DOHH2 (cell line): ENCODE measurements around the gene TNFRSF13B.
"Not testable (repeated sequence)": the region's sequence is repeated elsewhere in the genome, so short reads cannot be mapped to it uniquely, and the experiment has no call there.

Experiments
- H3F3A ChIP-seq: fragments of 200-600 bp; sonication (generic), shearing (Covaris generic); 2 replicates; pipeline ENCODE4 v1.6.0; 2016; ENCODE audit warnings: antibody characterized with exemption, mild to moderate bottlenecking; ENCODE audit not compliant: control insufficient read depth, insufficient read depth
- H3K27ac ChIP-seq: fragments of 200-600 bp; sonication (generic); 2 replicates; pipeline ENCODE4 v1.5.1; 2014; ENCODE audit warnings: low read depth, mild to moderate bottlenecking, low read length, moderate library complexity
- H3K27me3 ChIP-seq: fragments of 200-600 bp; sonication (generic); 2 replicates; pipeline ENCODE4 v1.6.1; 2014; ENCODE audit warnings: mild to moderate bottlenecking, low read length, mixed read lengths; ENCODE audit not compliant: control insufficient read depth
- H3K36me3 ChIP-seq: fragments of 200-600 bp; sonication (generic); 2 replicates; pipeline ENCODE4 v1.6.1; 2014; ENCODE audit warnings: mild to moderate bottlenecking, low read length, moderate library complexity, mixed read lengths; ENCODE audit not compliant: control insufficient read depth
- H3K4me1 ChIP-seq: fragments of 200-600 bp; sonication (generic); 2 replicates; pipeline ENCODE4 v1.6.1; 2014; ENCODE audit warnings: mild to moderate bottlenecking, low read length, mixed read lengths; ENCODE audit not compliant: control insufficient read depth
- H3K4me2 ChIP-seq: fragments of 200-600 bp; sonication (generic); 2 replicates; pipeline ENCODE4 v1.6.0; 2014; ENCODE audit warnings: mild to moderate bottlenecking, low read length, moderate library complexity
- H3K4me3 ChIP-seq: fragments of 200-600 bp; sonication (generic); 2 replicates; pipeline ENCODE4 v1.5.1; 2014; ENCODE audit warnings: mild to moderate bottlenecking, low read length, mixed read lengths
- H3K79me2 ChIP-seq: fragments of 200-600 bp; sonication (generic); 2 replicates; pipeline ENCODE4 v1.6.1; 2014; ENCODE audit warnings: mild to moderate bottlenecking, low read length, mixed read lengths; ENCODE audit not compliant: control insufficient read depth
- H3K9me2 ChIP-seq: fragments of 200-600 bp; sonication (generic); replicated peaks from 2 replicates; pipeline ENCODE4 v1.6.1; 2014; ENCODE audit warnings: mild to moderate bottlenecking, low read length, mixed read lengths; ENCODE audit not compliant: control insufficient read depth
- H3K9me3 ChIP-seq: fragments of 200-600 bp; sonication (generic); 2 replicates; pipeline ENCODE4 v1.6.1; 2014; ENCODE audit warnings: antibody characterized with exemption, low read length, mixed read lengths; ENCODE audit not compliant: control insufficient read depth, insufficient read depth
- H4K20me1 ChIP-seq: fragments of 200-600 bp; sonication (generic); 2 replicates; pipeline ENCODE4 v1.6.0; 2014; ENCODE audit warnings: low read depth, mild to moderate bottlenecking, antibody characterized with exemption, low read length, moderate library complexity; ENCODE audit not compliant: control insufficient read depth, insufficient read depth
- CTCF ChIP-seq: fragments of 200-600 bp; sonication (generic); IDR thresholded peaks from one replicate; pipeline ENCODE4 v1.5.1; 2014; ENCODE audit warnings: antibody characterized with exemption, mild to moderate bottlenecking, low read depth, low read length; ENCODE audit not compliant: poor library complexity, severe bottlenecking
- EZH2phosphoT487 ChIP-seq: fragments of 200-600 bp; sonication (generic); IDR thresholded peaks from 2 replicates; pipeline ENCODE4 v1.6.1; 2017; ENCODE audit warnings: borderline replicate concordance, mild to moderate bottlenecking, antibody characterized with exemption, low read length, moderate library complexity, mixed read lengths

TNFRSF13B gene

GRCh38 chr17:17018021-17018441, 46.1 kb upstream of the TNFRSF13B start:
- Histone ChIP-seq H3F3A (no peaks in the 10 kb centered on the region), H3K79me2 (no peaks in the 10 kb centered on the region), H3K4me3 (no peak overlapping the region), H3K27ac (no peak overlapping the region), H3K9me3 (no peaks in the 10 kb centered on the region), H3K36me3 (no peaks in the 10 kb centered on the region), H3K27me3 (no peaks in the 10 kb centered on the region), H3K9me2 (no peaks in the 10 kb centered on the region), H3K4me1 (peaks cover 4% of the 10 kb centered on the region; the same call in 1 of the 2 replicates), H3K4me2 (no peak overlapping the region), H4K20me1 (no peaks in the 10 kb centered on the region)
- no peak for TF ChIP-seq EZH2phosphoT487
- no peak for TF ChIP-seq CTCF

GRCh38 chr17:17017343-17018014, 45.6 kb upstream of the TNFRSF13B start:
- Histone ChIP-seq H3K9me2 (no peaks in the 10 kb centered on the region), H3K27ac (no peak overlapping the region), H4K20me1 (no peaks in the 10 kb centered on the region), H3K27me3 (no peaks in the 10 kb centered on the region), H3K4me1 (peaks cover 4% of the 10 kb centered on the region; the same call in 1 of the 2 replicates), H3K79me2 (no peaks in the 10 kb centered on the region), H3F3A (no peaks in the 10 kb centered on the region), H3K9me3 (no peaks in the 10 kb centered on the region), H3K4me2 (no peak overlapping the region), H3K4me3 (no peak overlapping the region), H3K36me3 (no peaks in the 10 kb centered on the region)
- TF ChIP-seq CTCF (no peak), EZH2phosphoT487 (no peak)

- not testable (repeated sequence) for H4K20me1 ChIP-seq, H3K27ac ChIP-seq, H3K4me1 ChIP-seq, H3K9me3 ChIP-seq, H3K4me2 ChIP-seq, H3K4me3 ChIP-seq, H3K36me3 ChIP-seq, H3K9me2 ChIP-seq, H3F3A ChIP-seq, H3K27me3 ChIP-seq, H3K79me2 ChIP-seq
These were observed 44.6 kb upstream of the TNFRSF13B start for GRCh38 chr17:17016199-17017197.

GRCh38 chr17:17015230-17015629, 43.3 kb upstream of the TNFRSF13B start:
- no peaks in the 10 kb centered on the region for H3K9me2 ChIP-seq
- H4K20me1 ChIP-seq = no peaks in the 10 kb centered on the region
- no peaks in the 10 kb centered on the region for H3K9me3 ChIP-seq
- H3F3A ChIP-seq = no peaks in the 10 kb centered on the region
- no peak overlapping the region for H3K4me2 ChIP-seq
- H3K4me1 ChIP-seq = peaks cover 4% of the 10 kb centered on the region; the same call in 1 of the 2 replicates
- no peak overlapping the region for H3K27ac ChIP-seq
- H3K27me3 ChIP-seq = no peaks in the 10 kb centered on the region
- H3K4me3 ChIP-seq = no peak overlapping the region
- TF ChIP-seq EZH2phosphoT487 (no peak), CTCF (no peak)
- H3K36me3 ChIP-seq = no peaks in the 10 kb centered on the region
- H3K79me2 ChIP-seq = no peaks in the 10 kb centered on the region

- H3K79me2 ChIP-seq, H3K27ac ChIP-seq, H3K4me1 ChIP-seq, H3K9me3 ChIP-seq, H3K4me3 ChIP-seq, H3K27me3 ChIP-seq, H4K20me1 ChIP-seq, H3F3A ChIP-seq, H3K36me3 ChIP-seq, H3K4me2 ChIP-seq, H3K9me2 ChIP-seq: not testable (repeated sequence)
These were observed 42.8 kb upstream of the TNFRSF13B start for GRCh38 chr17:17014748-17015124.
